Loucy (cell line): ENCODE data around the gene RMI2.

ENCODE experiments used
- H2AFZ ChIP-seq: fragments of 200-600 bp; sonication (generic); 2 replicates; pipeline ENCODE4 v1.6.0; 2016; ENCODE audit warnings: antibody characterized with exemption, mild to moderate bottlenecking, low read length, moderate library complexity
- H3F3A ChIP-seq: fragments of 200-600 bp; 2 replicates; pipeline ENCODE4 v1.6.0; 2016; ENCODE audit warnings: antibody characterized with exemption, low read depth, mild to moderate bottlenecking
- H3K27me3 ChIP-seq: fragments of 200-600 bp; sonication (generic); 2 replicates; pipeline ENCODE4 v1.6.1; 2014; ENCODE audit warnings: low read length, mild to moderate bottlenecking; ENCODE audit not compliant: insufficient read depth, poor library complexity, severe bottlenecking
- H3K36me3 ChIP-seq: fragments of 200-600 bp; sonication (generic); 2 replicates; pipeline ENCODE4 v1.6.1; 2016; ENCODE audit warnings: low read length; ENCODE audit not compliant: insufficient read depth
- H3K4me1 ChIP-seq: fragments of 200-600 bp; sonication (generic); 2 replicates; pipeline ENCODE4 v1.5.1; 2014; ENCODE audit warnings: low read length, mild to moderate bottlenecking; ENCODE audit not compliant: insufficient read depth, poor library complexity, severe bottlenecking
- H3K4me2 ChIP-seq: fragments of 200-600 bp; sonication (generic); 2 replicates; pipeline ENCODE4 v1.6.0; 2014; ENCODE audit warnings: antibody characterized with exemption, low read length, low read depth, mild to moderate bottlenecking; ENCODE audit not compliant: poor library complexity, severe bottlenecking
- H3K4me3 ChIP-seq: fragments of 200-600 bp; sonication (generic); 2 replicates; pipeline ENCODE4 v1.5.1; 2014; ENCODE audit warnings: low read length, mild to moderate bottlenecking, mixed read lengths; ENCODE audit not compliant: poor library complexity, severe bottlenecking
- H3K79me2 ChIP-seq: fragments of 200-600 bp; sonication (generic); 2 replicates; pipeline ENCODE4 v1.6.1; 2014; ENCODE audit warnings: low read length; ENCODE audit not compliant: insufficient read depth
- H3K9ac ChIP-seq: fragments of 200-600 bp; sonication (generic); 2 replicates; pipeline ENCODE4 v1.6.0; 2014; ENCODE audit warnings: mild to moderate bottlenecking, low read depth, low read length, moderate library complexity; ENCODE audit not compliant: poor library complexity, severe bottlenecking
- H3K9me2 ChIP-seq: fragments of 200-600 bp; sonication (generic); replicated peaks from 2 replicates; pipeline ENCODE4 v1.6.1; 2016; ENCODE audit warnings: low read depth, low read length, mixed read lengths
- H3K9me3 ChIP-seq: fragments of 200-600 bp; sonication (generic); 2 replicates; pipeline ENCODE4 v1.6.1; 2014; ENCODE audit warnings: mild to moderate bottlenecking, antibody characterized with exemption, low read length, low read depth; ENCODE audit not compliant: insufficient read depth
- H4K20me1 ChIP-seq: fragments of 200-600 bp; sonication (generic); 2 replicates; pipeline ENCODE4 v1.6.0; 2014; ENCODE audit warnings: antibody characterized with exemption, low read length, mild to moderate bottlenecking; ENCODE audit not compliant: insufficient read depth, poor library complexity, severe bottlenecking
- EZH2phosphoT487 ChIP-seq: fragments of 200-600 bp; IDR thresholded peaks from 2 replicates; pipeline ENCODE4 v1.6.1; 2018; ENCODE audit warnings: antibody characterized with exemption, mild to moderate bottlenecking, moderate library complexity, borderline replicate concordance
- TF ChIP-seq, protein P1 (sequence below): fragments of 200-600 bp; sonication (generic); conservative IDR thresholded peaks from 2 replicates; pipeline ENCODE4 v1.5.1; 2014; ENCODE audit warnings: mild to moderate bottlenecking, antibody characterized with exemption, low read length

RMI2 gene

DNA sequence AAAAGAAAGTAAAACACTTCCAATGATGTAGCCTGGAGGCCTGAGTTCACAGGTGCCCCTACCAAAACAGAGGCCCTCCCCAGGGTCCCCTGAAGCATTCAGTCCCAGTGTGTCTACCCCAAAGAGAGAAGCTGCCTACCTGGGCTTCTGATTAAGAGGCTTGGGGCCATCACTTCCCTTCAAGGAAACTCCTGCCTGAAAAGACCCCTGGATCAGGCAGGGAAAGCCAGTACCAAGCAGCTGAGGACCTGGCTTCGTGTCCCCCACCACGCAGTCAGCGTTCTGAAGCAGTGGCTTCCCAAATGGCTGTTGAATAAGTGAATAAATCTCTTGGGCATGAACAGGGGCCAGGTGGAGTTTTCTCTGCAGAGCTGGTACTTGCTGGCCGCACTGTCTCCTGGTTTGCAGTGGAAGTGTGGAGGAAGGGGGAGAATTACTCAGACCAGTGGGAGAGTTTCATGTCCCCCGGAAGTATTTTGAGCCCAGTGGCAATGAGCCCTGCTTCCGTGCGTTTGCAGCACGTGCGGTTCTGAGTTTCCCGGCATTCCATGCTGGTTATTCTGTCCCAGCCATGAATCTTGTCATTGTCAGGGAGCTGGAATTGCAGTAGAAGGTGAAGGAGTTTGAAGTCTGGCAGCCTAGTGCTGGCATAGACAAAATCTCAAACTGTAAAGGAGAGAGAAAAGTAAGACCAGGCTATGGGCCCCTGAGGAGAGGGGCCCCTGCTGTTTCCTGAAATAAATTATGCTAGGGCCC, 27.0 kb downstream of the RMI2 start:
- no peaks in the 10 kb centered on the region for H3K4me1 ChIP-seq
- H3K9ac ChIP-seq, result no peak overlapping the region
- H3K27me3 ChIP-seq, result no peaks in the 10 kb centered on the region
- no peaks in the 10 kb centered on the region for H3K36me3 ChIP-seq
- no peaks in the 10 kb centered on the region for H3K79me2 ChIP-seq
- no peak overlapping the region for H3K4me3 ChIP-seq
- H3K9me2 ChIP-seq, result no peaks in the 10 kb centered on the region
- no peaks in the 10 kb centered on the region for H4K20me1 ChIP-seq
- no peaks in the 10 kb centered on the region for H3F3A ChIP-seq
- no peak overlapping the region for H3K4me2 ChIP-seq
- no peak for TF ChIP-seq EZH2phosphoT487
- TF ChIP-seq, protein P1, sequence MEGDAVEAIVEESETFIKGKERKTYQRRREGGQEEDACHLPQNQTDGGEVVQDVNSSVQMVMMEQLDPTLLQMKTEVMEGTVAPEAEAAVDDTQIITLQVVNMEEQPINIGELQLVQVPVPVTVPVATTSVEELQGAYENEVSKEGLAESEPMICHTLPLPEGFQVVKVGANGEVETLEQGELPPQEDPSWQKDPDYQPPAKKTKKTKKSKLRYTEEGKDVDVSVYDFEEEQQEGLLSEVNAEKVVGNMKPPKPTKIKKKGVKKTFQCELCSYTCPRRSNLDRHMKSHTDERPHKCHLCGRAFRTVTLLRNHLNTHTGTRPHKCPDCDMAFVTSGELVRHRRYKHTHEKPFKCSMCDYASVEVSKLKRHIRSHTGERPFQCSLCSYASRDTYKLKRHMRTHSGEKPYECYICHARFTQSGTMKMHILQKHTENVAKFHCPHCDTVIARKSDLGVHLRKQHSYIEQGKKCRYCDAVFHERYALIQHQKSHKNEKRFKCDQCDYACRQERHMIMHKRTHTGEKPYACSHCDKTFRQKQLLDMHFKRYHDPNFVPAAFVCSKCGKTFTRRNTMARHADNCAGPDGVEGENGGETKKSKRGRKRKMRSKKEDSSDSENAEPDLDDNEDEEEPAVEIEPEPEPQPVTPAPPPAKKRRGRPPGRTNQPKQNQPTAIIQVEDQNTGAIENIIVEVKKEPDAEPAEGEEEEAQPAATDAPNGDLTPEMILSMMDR, result no peak; the same call in 1 of the 2 replicates
- H2AFZ ChIP-seq, result no peak overlapping the region
- H3K9me3 ChIP-seq, result no peaks in the 10 kb centered on the region

DNA sequence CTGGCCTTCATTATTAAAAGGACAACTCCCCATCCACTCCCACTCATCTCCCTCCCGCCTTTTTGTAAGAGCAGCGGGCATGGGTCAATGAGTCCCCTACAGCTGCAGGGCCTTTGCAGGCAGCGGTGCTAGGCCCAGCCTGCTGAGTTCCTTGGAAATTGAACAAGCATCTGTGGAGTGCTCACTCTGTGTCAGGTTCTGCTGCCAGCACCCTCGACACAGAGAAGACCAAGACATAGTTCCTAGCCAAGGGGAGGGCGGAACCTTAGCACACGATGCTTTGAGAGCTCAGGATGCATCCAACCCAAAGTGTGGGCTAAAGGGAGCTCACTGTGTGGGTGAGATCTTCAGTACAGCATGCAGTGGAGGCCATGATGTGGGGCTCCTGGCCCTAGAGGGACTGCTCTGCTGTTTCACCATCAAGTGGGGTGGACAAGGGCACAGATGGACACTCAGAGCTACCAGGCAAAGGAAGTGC, 27.6 kb downstream of the RMI2 start:
- no peak for TF ChIP-seq EZH2phosphoT487
- TF ChIP-seq, protein P1, result no peak
- no peak overlapping the region for H2AFZ ChIP-seq
- H3K9me3 ChIP-seq, result no peaks in the 10 kb centered on the region
- H3K9me2 ChIP-seq, result no peaks in the 10 kb centered on the region
- no peaks in the 10 kb centered on the region for H3K79me2 ChIP-seq
- no peak overlapping the region for H3K9ac ChIP-seq
- H3K4me2 ChIP-seq, result no peak overlapping the region
- H3K4me1 ChIP-seq, result no peaks in the 10 kb centered on the region
- H3K4me3 ChIP-seq, result no peak overlapping the region
- no peaks in the 10 kb centered on the region for H3F3A ChIP-seq
- no peaks in the 10 kb centered on the region for H3K27me3 ChIP-seq
- no peaks in the 10 kb centered on the region for H4K20me1 ChIP-seq
- no peaks in the 10 kb centered on the region for H3K36me3 ChIP-seq

DNA sequence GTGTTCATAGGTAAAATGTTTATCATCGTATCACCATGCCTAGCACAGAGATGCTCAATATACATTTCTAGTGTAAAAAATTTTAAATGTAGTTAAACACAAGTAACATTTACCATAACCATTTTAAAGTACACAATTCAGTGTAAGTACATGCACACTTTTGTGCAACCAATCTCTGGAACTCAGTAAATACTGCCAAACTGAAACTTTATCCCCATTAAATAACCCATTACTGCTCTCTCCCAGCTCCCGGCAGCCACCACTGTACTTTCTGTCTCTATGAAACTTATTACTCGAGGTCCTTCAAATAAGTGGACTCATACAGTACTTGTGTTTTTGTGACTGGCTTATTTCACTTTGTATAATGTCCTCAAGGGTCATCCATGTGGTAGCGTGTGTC, 29.0 kb downstream of the RMI2 start:
- no peak overlapping the region for H3K4me2 ChIP-seq
- H3K36me3 ChIP-seq, result no peaks in the 10 kb centered on the region
- H3K9me2 ChIP-seq, result no peaks in the 10 kb centered on the region
- no peaks in the 10 kb centered on the region for H3K79me2 ChIP-seq
- no peak overlapping the region for H3K4me3 ChIP-seq
- H4K20me1 ChIP-seq, result no peaks in the 10 kb centered on the region
- no peaks in the 10 kb centered on the region for H3K27me3 ChIP-seq
- H2AFZ ChIP-seq, result no peak overlapping the region
- H3K9me3 ChIP-seq, result no peaks in the 10 kb centered on the region
- no peaks in the 10 kb centered on the region for H3F3A ChIP-seq
- H3K4me1 ChIP-seq, result no peaks in the 10 kb centered on the region
- TF ChIP-seq EZH2phosphoT487, result no peak
- TF ChIP-seq, protein P1, result no peak
- no peak overlapping the region for H3K9ac ChIP-seq
